ENCODE results near the gene RBM20. TPM values are rescaled to one million over a fixed set of nuclear protein-coding genes. Genes with fewer than 3 reads are reported as not detected.
"Not testable (repeated sequence)": the region's sequence is repeated elsewhere in the genome, so short reads cannot be mapped to it uniquely, and the experiment has no call there.

RBM20 gene
- polyA plus RNA-seq, 4 donors: under 0.01 to 0.52 (median 0.36) TPM; not detected in 1

DNA sequence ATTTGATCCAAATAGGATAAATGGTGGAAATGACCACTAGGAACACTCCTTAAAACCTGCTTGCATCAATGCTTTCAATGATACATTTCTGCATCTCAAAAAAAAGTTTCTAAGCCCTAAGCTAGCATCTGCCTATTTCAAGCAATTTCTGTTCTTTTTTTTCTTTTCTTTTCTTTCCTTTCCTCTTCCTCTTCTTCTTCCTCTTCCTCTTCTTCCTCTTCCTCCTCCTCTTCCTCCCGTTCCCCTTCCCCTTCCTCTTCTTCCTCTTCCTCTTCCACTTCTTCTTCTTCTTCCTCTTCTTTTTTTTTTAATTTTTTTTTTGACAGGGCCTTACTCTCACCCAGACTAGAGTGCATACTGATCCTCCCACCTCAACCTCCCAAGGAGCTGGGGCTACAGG, 15.4 kb downstream of the RBM20 start:
- Histone ChIP-seq H3K36me3 (ENCODE audit: control insufficient read depth in 3 of 3, insufficient read depth in 2 of 3, low read depth in 1 of 3, low read length in 3 of 3) (no peaks in the 10 kb centered on the region), H3K9me3 (ENCODE audit: control insufficient read depth in 2 of 2, insufficient read depth in 1 of 2, low read depth in 1 of 2, low read length in 1 of 2) (peaks cover 0 to 3% of the 10 kb centered on the region in 2 donors), H3K4me3 (ENCODE audit: low read depth in 1 of 3, low read length in 3 of 3) (no peak overlapping the region), H3K27ac (ENCODE audit: low read depth in 1 of 3, low read length in 2 of 3) (no peak overlapping the region), H3K4me1 (ENCODE audit: control insufficient read depth in 3 of 3, insufficient read depth in 2 of 3, low read depth in 1 of 3, low read length in 2 of 3) (no peaks in the 10 kb centered on the region), H3K27me3 (ENCODE audit: control insufficient read depth in 3 of 3, insufficient read depth in 3 of 3, low read length in 3 of 3) (peaks cover 0 to 4% (median 0%) of the 10 kb centered on the region in 3 donors)
- FAIRE-seq (no peak), DNase-seq (no peak)
- 61 to 77% (median 74%) methylated on average over 1 of the region's 1 CpG for WGBS, 3 donors

GRCh38 chr10:110660289-110660688, 16.2 kb downstream of the RBM20 start:
- not testable (repeated sequence) for H3K9me3 ChIP-seq (ENCODE audit: control insufficient read depth in 2 of 2, insufficient read depth in 1 of 2, low read depth in 1 of 2, low read length in 1 of 2); H3K36me3 ChIP-seq (ENCODE audit: control insufficient read depth in 3 of 3, insufficient read depth in 2 of 3, low read depth in 1 of 3, low read length in 3 of 3); H3K4me1 ChIP-seq (ENCODE audit: control insufficient read depth in 3 of 3, insufficient read depth in 2 of 3, low read depth in 1 of 3, low read length in 2 of 3); H3K27ac ChIP-seq (ENCODE audit: low read depth in 1 of 3, low read length in 2 of 3); DNase-seq; H3K4me3 ChIP-seq (ENCODE audit: low read depth in 1 of 3, low read length in 3 of 3); FAIRE-seq; H3K27me3 ChIP-seq (ENCODE audit: control insufficient read depth in 3 of 3, insufficient read depth in 3 of 3, low read length in 3 of 3)
- 84 to 90% (median 88%) methylated on average over 8 of the region's 8 CpGs for WGBS, 3 donors

GRCh38 chr10:110661292-110661691, 17.2 kb downstream of the RBM20 start:
- Histone ChIP-seq H3K36me3 (ENCODE audit: control insufficient read depth in 3 of 3, insufficient read depth in 2 of 3, low read depth in 1 of 3, low read length in 3 of 3) (no peaks in the 10 kb centered on the region), H3K27me3 (ENCODE audit: control insufficient read depth in 3 of 3, insufficient read depth in 3 of 3, low read length in 3 of 3) (peaks cover 0 to 4% (median 0%) of the 10 kb centered on the region in 3 donors), H3K9me3 (ENCODE audit: control insufficient read depth in 2 of 2, insufficient read depth in 1 of 2, low read depth in 1 of 2, low read length in 1 of 2) (peaks cover 0 to 3% of the 10 kb centered on the region in 2 donors), H3K4me1 (ENCODE audit: control insufficient read depth in 3 of 3, insufficient read depth in 2 of 3, low read depth in 1 of 3, low read length in 2 of 3) (no peaks in the 10 kb centered on the region), H3K4me3 (ENCODE audit: low read depth in 1 of 3, low read length in 3 of 3) (no peak overlapping the region), H3K27ac (ENCODE audit: low read depth in 1 of 3, low read length in 2 of 3) (no peak overlapping the region)
- 79 to 89% (median 87%) methylated on average over 5 of the region's 5 CpGs for WGBS, 3 donors
- FAIRE-seq (no peak), DNase-seq (no peak)

- peaks cover 0 to 12% (median 0%) of the 10 kb centered on the region in 3 donors for H3K27me3 ChIP-seq (ENCODE audit: control insufficient read depth in 3 of 3, insufficient read depth in 3 of 3, low read length in 3 of 3)
- H3K4me1 ChIP-seq (ENCODE audit: control insufficient read depth in 3 of 3, insufficient read depth in 2 of 3, low read depth in 1 of 3, low read length in 2 of 3): no peaks in the 10 kb centered on the region
- 66 to 79% (median 74%) methylated on average over 10 of the region's 10 CpGs for WGBS, 3 donors
- no peak for DNase-seq
- no peaks in the 10 kb centered on the region for H3K36me3 ChIP-seq (ENCODE audit: control insufficient read depth in 3 of 3, insufficient read depth in 2 of 3, low read depth in 1 of 3, low read length in 3 of 3)
- H3K27ac ChIP-seq (ENCODE audit: low read depth in 1 of 3, low read length in 2 of 3): no peak overlapping the region
- H3K4me3 ChIP-seq (ENCODE audit: low read depth in 1 of 3, low read length in 3 of 3): no peak overlapping the region
- peaks cover 0 to 3% of the 10 kb centered on the region in 2 donors for H3K9me3 ChIP-seq (ENCODE audit: control insufficient read depth in 2 of 2, insufficient read depth in 1 of 2, low read depth in 1 of 2, low read length in 1 of 2)
- FAIRE-seq: no peak
These were observed 20.6 kb downstream of the RBM20 start for GRCh38 chr10:110664483-110665420.

DNA sequence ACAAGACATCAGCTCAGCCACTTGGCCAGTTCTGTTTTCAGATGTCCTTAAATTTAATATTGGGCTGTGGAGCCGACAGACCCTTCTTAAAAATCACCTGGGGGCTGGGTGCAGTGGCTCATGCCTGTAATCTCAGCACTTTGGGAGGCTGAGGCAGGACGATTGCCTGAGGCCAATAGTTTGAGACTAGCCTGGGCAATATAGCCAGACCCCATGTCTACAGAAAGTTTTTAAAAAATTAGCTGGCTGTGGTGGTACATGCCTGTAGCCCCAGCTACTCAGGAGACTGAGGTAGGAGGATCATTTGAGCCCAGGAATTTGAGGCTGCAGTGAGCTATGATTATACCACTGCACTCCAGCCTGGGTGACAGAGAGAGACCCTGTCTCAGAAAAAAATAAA, 22.1 kb downstream of the RBM20 start:
- not testable (repeated sequence) for H3K4me1 ChIP-seq (ENCODE audit: control insufficient read depth in 3 of 3, insufficient read depth in 2 of 3, low read depth in 1 of 3, low read length in 2 of 3); FAIRE-seq; H3K4me3 ChIP-seq (ENCODE audit: low read depth in 1 of 3, low read length in 3 of 3); H3K27ac ChIP-seq (ENCODE audit: low read depth in 1 of 3, low read length in 2 of 3); DNase-seq; H3K36me3 ChIP-seq (ENCODE audit: control insufficient read depth in 3 of 3, insufficient read depth in 2 of 3, low read depth in 1 of 3, low read length in 3 of 3); H3K9me3 ChIP-seq (ENCODE audit: control insufficient read depth in 2 of 2, insufficient read depth in 1 of 2, low read depth in 1 of 2, low read length in 1 of 2)
- H3K27me3 ChIP-seq (ENCODE audit: control insufficient read depth in 3 of 3, insufficient read depth in 3 of 3, low read length in 3 of 3): peaks cover 0 to 21% (median 0%) of the 10 kb centered on the region in 3 donors
- WGBS, 3 donors: 24 to 61% (median 26%) methylated on average over 2 of the region's 2 CpGs

- 86 to 91% (median 89%) methylated on average over 3 of the region's 3 CpGs for WGBS, 3 donors
- Histone ChIP-seq H3K9me3 (ENCODE audit: control insufficient read depth in 2 of 2, insufficient read depth in 1 of 2, low read depth in 1 of 2, low read length in 1 of 2) (peaks cover 0 to 3% of the 10 kb centered on the region in 2 donors), H3K4me3 (ENCODE audit: low read depth in 1 of 3, low read length in 3 of 3) (no peak overlapping the region), H3K27ac (ENCODE audit: low read depth in 1 of 3, low read length in 2 of 3) (no peak overlapping the region), H3K27me3 (ENCODE audit: control insufficient read depth in 3 of 3, insufficient read depth in 3 of 3, low read length in 3 of 3) (peaks cover 0 to 24% (median 0%) of the 10 kb centered on the region in 3 donors), H3K4me1 (ENCODE audit: control insufficient read depth in 3 of 3, insufficient read depth in 2 of 3, low read depth in 1 of 3, low read length in 2 of 3) (no peaks in the 10 kb centered on the region), H3K36me3 (ENCODE audit: control insufficient read depth in 3 of 3, insufficient read depth in 2 of 3, low read depth in 1 of 3, low read length in 3 of 3) (no peaks in the 10 kb centered on the region)
- FAIRE-seq (no peak), DNase-seq (no peak)
These were observed 22.5 kb downstream of the RBM20 start for GRCh38 chr10:110666673-110667072.

DNA sequence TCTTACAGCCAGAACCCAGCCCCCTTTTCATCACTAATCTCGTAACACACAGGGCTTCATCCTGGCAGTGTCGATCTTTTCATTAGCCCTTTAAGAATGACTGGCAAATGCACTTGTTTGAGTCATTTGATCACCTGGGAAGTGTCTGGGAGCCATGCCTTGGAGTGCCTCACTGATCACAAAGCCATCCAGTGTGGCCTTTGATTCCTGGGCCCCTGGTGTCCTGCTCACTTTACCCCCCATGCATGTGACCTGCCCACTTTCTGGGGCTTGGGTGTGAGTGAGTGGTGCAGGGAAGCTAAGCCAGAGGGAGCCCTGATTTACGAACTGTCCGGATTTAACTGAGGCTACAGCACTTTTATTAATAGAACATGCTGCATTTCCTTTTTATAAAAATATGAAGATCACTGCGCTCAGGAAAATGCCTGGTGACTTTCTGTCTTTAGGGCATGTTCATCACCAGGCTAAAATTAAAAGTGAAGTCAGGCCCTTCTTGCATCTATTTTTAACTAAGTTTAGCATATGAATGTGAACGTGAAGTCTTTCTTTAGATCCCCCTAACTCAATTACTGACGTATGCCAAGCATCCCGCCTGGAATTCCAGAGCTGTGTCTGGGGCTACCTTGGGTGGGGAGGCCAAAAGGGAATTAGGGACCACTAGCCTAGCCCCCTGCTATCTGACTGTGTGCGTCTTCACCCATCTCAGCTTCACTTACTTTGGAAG, 23.6 kb downstream of the RBM20 start:
- FAIRE-seq (no peak), DNase-seq (no peak)
- peaks cover 0 to 3% (median 0%) of the 10 kb centered on the region in 3 donors for H3K4me1 ChIP-seq (ENCODE audit: control insufficient read depth in 3 of 3, insufficient read depth in 2 of 3, low read depth in 1 of 3, low read length in 2 of 3)
- no peaks in the 10 kb centered on the region for H3K36me3 ChIP-seq (ENCODE audit: control insufficient read depth in 3 of 3, insufficient read depth in 2 of 3, low read depth in 1 of 3, low read length in 3 of 3)
- peaks cover 0 to 3% of the 10 kb centered on the region in 2 donors for H3K9me3 ChIP-seq (ENCODE audit: control insufficient read depth in 2 of 2, insufficient read depth in 1 of 2, low read depth in 1 of 2, low read length in 1 of 2)
- H3K4me3 ChIP-seq (ENCODE audit: low read depth in 1 of 3, low read length in 3 of 3): no peak overlapping the region
- peaks cover 0 to 28% (median 0%) of the 10 kb centered on the region in 3 donors for H3K27me3 ChIP-seq (ENCODE audit: control insufficient read depth in 3 of 3, insufficient read depth in 3 of 3, low read length in 3 of 3)
- 76 to 81% (median 76%) methylated on average over 9 of the region's 9 CpGs for WGBS, 3 donors
- H3K27ac ChIP-seq (ENCODE audit: low read depth in 1 of 3, low read length in 2 of 3): no peak overlapping the region

DNA sequence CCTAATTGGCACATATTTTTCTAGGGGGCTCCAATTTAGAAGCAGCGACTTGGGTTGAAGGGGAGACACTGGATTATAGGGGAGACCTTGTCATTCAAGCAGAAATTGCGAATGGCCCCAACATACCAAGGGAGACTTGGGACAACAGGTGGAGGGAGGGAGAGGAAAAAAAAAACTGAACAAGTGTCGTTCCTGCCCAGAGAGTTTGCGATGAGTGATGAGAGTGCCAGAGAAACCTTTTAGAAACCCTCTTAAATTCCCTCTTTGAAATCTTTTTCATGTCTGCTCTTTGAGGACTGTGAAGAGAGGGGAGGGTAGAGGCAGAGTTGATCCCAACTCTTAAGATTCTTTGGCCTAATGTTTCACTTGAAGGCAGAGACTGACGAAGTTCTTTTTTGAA, 24.3 kb downstream of the RBM20 start:
- no peak for FAIRE-seq
- Histone ChIP-seq H3K4me3 (ENCODE audit: low read depth in 1 of 3, low read length in 3 of 3) (no peak overlapping the region), H3K9me3 (ENCODE audit: control insufficient read depth in 2 of 2, insufficient read depth in 1 of 2, low read depth in 1 of 2, low read length in 1 of 2) (no peaks in the 10 kb centered on the region), H3K27ac (ENCODE audit: low read depth in 1 of 3, low read length in 2 of 3) (no peak overlapping the region), H3K27me3 (ENCODE audit: control insufficient read depth in 3 of 3, insufficient read depth in 3 of 3, low read length in 3 of 3) (peaks cover 0 to 31% (median 0%) of the 10 kb centered on the region in 3 donors), H3K36me3 (ENCODE audit: control insufficient read depth in 3 of 3, insufficient read depth in 2 of 3, low read depth in 1 of 3, low read length in 3 of 3) (no peaks in the 10 kb centered on the region), H3K4me1 (ENCODE audit: control insufficient read depth in 3 of 3, insufficient read depth in 2 of 3, low read depth in 1 of 3, low read length in 2 of 3) (peaks cover 0 to 3% (median 0%) of the 10 kb centered on the region in 3 donors)
- 62 to 73% (median 69%) methylated on average over 5 of the region's 5 CpGs for WGBS, 3 donors
- no peak for DNase-seq
